Ascending aorta (tissue), 2 donors: ENCODE measurements around the gene EHD4. TPM values are rescaled to one million over a fixed set of nuclear protein-coding genes. Genes with fewer than 3 reads are reported as not detected.

ENCODE experiments used
- DNase-seq, 2 donors: peaks; one replicate each; pipeline ENCODE4 v3.0.0-alpha.2; 2019; ENCODE audit warnings: low spot score in 2 of 2
- H3K27ac ChIP-seq, 2 donors: fragments of 200-600 bp; sonication (generic); one replicate each; pipeline ENCODE4 v1.5.1; 2016 to 2017; ENCODE audit warnings: mild to moderate bottlenecking in 1 of 2
- H3K27me3 ChIP-seq: fragments of 200-600 bp; sonication (generic); one replicate; pipeline ENCODE4 v1.5.1; 2017
- H3K36me3 ChIP-seq, 2 donors: fragments of 200-600 bp; sonication (generic); one replicate each; pipeline ENCODE4 v1.5.1; 2016
- H3K4me1 ChIP-seq, 2 donors: fragments of 200-600 bp; sonication (generic); one replicate each; pipeline ENCODE4 v1.5.1; 2016 to 2017; ENCODE audit warnings: mild to moderate bottlenecking in 1 of 2
- H3K4me3 ChIP-seq, 2 donors: fragments of 200-600 bp; sonication (generic); one replicate each; pipeline ENCODE4 v1.5.1; 2016 to 2017; ENCODE audit warnings: mild to moderate bottlenecking in 1 of 2
- H3K9me3 ChIP-seq, 2 donors: fragments of 200-600 bp; sonication (generic); one replicate each; pipeline ENCODE4 v1.5.1; 2016
- intact Hi-C: fragments of 100-400 bp; cut with DNase I; formaldehyde crosslinking; loops from one replicate; pipeline ENCODE4 v1.15.1; 2023
- total RNA-seq: library from RNA; depleted of rRNA; stranded (reverse); fragments of >200 nt; gene quantifications from one replicate; pipeline ENCODE4 v1.1.0, GENCODE V29; 2016
- TF ChIP-seq, protein P1 (sequence below), 3 experiments: fragments of 200-600 bp in 2 of 3; fragments of 450-650 bp in 1 of 3; sonication (generic) in 2 of 3; IDR thresholded peaks; one replicate each; pipeline ENCODE4 v1.5.1; 2016 to 2019; ENCODE audit warnings: antibody characterized with exemption in 3 of 3, mild to moderate bottlenecking in 1 of 3, moderate library complexity in 1 of 3

Gene EHD4
- total RNA-seq, 1 donor from 2014 or later, result 70.4 TPM

DNA sequence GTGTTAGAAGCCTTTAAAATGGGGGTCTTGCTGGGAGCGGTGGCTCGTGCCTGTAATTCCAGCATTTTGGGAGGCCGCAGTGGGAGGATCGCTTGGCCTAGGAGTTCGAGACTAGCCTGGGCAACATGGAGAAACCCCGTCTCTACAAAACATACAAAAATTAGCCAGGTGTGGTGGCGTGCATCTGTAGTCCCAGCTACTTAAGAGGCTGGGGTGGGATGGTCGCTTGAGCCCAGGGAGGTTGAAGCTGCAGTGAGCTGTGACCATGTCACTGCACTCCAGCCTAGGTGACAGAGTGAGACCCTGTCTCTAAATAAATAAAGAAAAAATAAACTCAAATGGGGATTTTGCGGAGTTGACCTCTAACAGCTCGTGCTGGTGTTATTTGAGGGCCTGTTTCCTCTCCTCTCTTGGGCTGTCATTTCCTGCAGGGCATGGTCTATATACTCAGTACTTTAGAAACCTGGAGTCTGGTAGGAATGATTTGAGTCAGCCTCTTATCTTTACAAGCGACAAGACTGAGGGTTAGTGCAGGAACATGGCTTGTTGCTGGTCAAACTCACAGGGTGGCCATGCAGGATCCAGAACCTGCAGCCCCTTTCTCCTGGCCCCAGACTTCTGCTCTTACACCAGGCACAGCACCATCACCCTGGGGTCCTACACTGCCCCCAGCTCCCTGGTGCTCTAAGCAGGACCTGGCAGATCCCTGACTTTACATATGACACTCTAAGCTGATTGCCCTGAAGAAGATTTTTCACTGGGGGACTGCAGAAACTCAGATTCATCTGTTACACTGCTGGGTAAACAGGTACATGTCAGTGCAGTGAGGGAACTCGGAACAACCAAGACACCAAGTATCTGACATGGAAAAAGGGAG lies 15.1 kb downstream of the EHD4 start:
- Histone ChIP-seq H3K4me3 (no peak overlapping the region), H3K4me1 (peaks cover 9 to 45% of the 10 kb centered on the region in 2 donors), H3K27me3 (no peaks in the 10 kb centered on the region), H3K27ac (peak overlapping the region; percentile 49 to 59), H3K9me3 (no peaks in the 10 kb centered on the region), H3K36me3 (peaks cover 9 to 14% of the 10 kb centered on the region in 2 donors)
- intact Hi-C loops, result no loop called here
- TF ChIP-seq, protein P1, sequence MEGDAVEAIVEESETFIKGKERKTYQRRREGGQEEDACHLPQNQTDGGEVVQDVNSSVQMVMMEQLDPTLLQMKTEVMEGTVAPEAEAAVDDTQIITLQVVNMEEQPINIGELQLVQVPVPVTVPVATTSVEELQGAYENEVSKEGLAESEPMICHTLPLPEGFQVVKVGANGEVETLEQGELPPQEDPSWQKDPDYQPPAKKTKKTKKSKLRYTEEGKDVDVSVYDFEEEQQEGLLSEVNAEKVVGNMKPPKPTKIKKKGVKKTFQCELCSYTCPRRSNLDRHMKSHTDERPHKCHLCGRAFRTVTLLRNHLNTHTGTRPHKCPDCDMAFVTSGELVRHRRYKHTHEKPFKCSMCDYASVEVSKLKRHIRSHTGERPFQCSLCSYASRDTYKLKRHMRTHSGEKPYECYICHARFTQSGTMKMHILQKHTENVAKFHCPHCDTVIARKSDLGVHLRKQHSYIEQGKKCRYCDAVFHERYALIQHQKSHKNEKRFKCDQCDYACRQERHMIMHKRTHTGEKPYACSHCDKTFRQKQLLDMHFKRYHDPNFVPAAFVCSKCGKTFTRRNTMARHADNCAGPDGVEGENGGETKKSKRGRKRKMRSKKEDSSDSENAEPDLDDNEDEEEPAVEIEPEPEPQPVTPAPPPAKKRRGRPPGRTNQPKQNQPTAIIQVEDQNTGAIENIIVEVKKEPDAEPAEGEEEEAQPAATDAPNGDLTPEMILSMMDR (IDR thresholded peaks at IDR 0.05), result no peak
- no peak for DNase-seq

DNA sequence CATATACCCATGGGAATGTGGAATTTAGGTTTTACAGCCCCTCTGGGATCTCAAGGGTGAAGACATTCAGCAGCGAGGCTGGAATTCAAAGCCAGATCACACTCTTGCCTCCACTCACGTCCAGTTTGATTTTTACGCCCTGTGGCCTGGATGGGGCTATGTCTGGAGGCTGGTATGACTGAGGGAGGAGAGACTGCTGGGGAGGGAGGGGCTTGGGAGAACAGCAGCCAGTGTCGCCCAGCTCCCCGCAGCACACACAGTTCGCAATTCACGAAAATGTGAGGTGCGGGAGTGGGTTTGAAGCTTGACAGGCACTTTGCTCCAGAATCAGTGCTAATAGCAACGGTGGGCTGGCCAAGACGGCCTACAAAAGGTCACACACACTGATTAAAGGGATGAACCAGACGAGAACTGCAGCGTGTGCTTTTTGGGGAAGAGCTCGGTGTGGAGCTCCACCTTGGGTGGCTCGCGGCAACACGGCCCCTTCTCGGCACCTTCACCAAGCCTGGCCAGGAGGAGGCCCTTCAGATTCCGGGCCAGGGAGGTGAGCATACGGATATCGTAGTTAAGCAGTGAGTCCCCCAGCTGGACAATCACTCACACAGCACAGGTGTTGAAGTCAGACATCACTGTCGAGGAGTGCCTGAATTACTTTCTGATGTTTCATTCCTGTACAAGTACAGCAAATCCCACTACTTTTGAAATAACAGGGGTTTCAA lies 16.4 kb downstream of the EHD4 start:
- Histone ChIP-seq H3K9me3 (no peaks in the 10 kb centered on the region), H3K27me3 (no peaks in the 10 kb centered on the region), H3K4me1 (peaks cover 13 to 47% of the 10 kb centered on the region in 2 donors), H3K27ac (peak overlapping the region in 1 of 2 donors; percentile 50), H3K4me3 (peak overlapping the region in 1 of 2 donors; percentile 49), H3K36me3 (peaks cover 9 to 20% of the 10 kb centered on the region in 2 donors)
- intact Hi-C loops, result no loop called here
- TF ChIP-seq, protein P1 (IDR thresholded peaks at IDR 0.05), result no peak
- DNase-seq, result no peak

DNA sequence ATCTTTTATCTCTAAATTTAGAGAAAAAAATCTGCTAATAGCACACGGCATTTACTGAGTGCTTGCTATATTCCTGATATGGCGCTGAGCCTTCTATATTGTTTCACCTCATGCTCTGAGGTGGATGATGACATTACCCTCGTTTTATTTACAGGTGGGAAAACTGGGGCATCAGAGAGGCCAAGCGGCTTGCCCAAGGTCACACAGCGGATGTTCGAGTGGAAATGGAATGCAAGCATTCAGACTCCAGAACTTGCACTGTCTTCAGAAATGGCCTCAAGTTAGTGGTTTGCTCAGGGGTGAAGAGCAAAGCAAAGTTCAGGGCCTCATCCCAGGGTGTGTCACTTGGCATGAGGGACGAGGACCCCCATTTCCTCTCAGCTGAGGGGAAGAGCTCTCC lies 17.3 kb downstream of the EHD4 start:
- intact Hi-C loops, result no loop called here
- peaks cover 21 to 49% of the 10 kb centered on the region in 2 donors for H3K4me1 ChIP-seq
- no peak overlapping the region for H3K4me3 ChIP-seq
- H3K27me3 ChIP-seq, result no peaks in the 10 kb centered on the region
- no peaks in the 10 kb centered on the region for H3K9me3 ChIP-seq
- TF ChIP-seq, protein P1 (IDR thresholded peaks at IDR 0.05), result no peak
- H3K36me3 ChIP-seq, result peaks cover 9 to 20% of the 10 kb centered on the region in 2 donors
- no peak for DNase-seq
- peak overlapping the region in 1 of 2 donors; percentile 50 for H3K27ac ChIP-seq

DNA sequence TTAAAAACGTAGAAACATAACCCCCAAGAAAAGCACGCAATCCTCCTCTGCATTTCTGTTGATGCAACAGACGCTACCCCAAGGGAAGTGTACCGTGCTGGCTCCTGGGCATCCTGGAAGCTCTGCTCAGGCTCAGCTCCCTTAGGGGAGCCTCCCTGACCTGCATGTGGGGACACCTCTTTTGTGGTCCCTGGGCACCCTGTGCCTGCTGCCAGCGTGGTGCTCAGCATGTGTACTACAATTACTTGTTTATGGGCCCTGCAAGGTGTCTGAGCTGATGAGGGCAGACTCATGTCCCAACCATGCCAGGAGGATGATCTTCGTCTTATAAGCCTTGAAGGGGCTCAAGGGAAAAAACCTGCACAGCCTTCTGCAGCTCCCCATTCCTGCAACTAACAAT lies 18.3 kb downstream of the EHD4 start:
- Histone ChIP-seq H3K27ac (no peak overlapping the region), H3K4me1 (peaks cover 28 to 57% of the 10 kb centered on the region in 2 donors), H3K36me3 (peaks cover 9 to 20% of the 10 kb centered on the region in 2 donors), H3K9me3 (no peaks in the 10 kb centered on the region), H3K4me3 (no peak overlapping the region), H3K27me3 (no peaks in the 10 kb centered on the region)
- intact Hi-C loops, result no loop called here
- TF ChIP-seq, protein P1 (IDR thresholded peaks at IDR 0.05), result no peak
- no peak for DNase-seq

DNA sequence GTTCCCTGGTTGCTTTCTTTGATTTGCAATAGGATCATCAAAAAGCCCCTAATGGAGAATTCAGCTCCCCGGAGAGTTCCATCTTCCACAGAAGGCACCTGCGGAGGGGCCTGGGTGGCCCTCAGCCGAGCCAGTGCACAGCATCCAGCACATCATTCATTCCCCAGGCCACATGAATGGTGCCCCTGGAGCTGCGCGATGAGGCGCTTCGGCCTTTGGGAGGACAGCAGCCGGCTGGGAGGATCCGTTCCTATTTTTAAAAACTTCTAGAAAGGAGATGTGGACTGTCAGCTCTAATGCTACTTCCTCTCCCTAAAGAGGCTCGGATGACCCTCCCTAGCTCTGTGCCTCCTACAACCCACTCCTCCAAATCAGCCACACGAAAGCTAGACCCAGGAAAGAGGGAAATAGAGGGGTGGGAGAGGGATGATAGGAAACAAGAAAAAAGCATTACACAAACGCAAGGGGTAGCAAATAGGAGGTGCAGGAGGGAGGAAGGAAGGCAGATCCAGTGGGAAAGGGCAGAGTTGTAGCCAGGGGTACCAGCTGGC lies 20.3 kb downstream of the EHD4 start:
- peaks cover 9 to 20% of the 10 kb centered on the region in 2 donors for H3K36me3 ChIP-seq
- intact Hi-C loops, result no loop called here
- peak in 1 of 2 donors; percentile 50 for DNase-seq
- no peaks in the 10 kb centered on the region for H3K9me3 ChIP-seq
- no peaks in the 10 kb centered on the region for H3K27me3 ChIP-seq
- H3K4me3 ChIP-seq, result no peak overlapping the region
- H3K27ac ChIP-seq, result peak overlapping the region in 1 of 2 donors; percentile 1
- H3K4me1 ChIP-seq, result peaks cover 32 to 50% of the 10 kb centered on the region in 2 donors
- TF ChIP-seq, protein P1 (IDR thresholded peaks at IDR 0.05), result no peak
